ENCODE results near the gene MEAF6.

Gene MEAF6

GRCh38 chr1:37485902-37486679, 28.5 kb downstream of the MEAF6 start:
- DNase-seq (ENCODE audit: low read depth in 4 of 4, low spot score in 1 of 4): no peak

- DNase-seq (ENCODE audit: low read depth in 4 of 4, low spot score in 1 of 4): no peak
Measured at GRCh38 chr1:37484325-37485051, 30.1 kb downstream of the MEAF6 start.

GRCh38 chr1:37483785-37484184, 30.8 kb downstream of the MEAF6 start:
- DNase-seq (ENCODE audit: low read depth in 4 of 4, low spot score in 1 of 4): no peak

- no peak for DNase-seq (ENCODE audit: low read depth in 4 of 4, low spot score in 1 of 4)
Measured at GRCh38 chr1:37482796-37483744, 31.5 kb downstream of the MEAF6 start.

GRCh38 chr1:37482004-37482785, 32.4 kb downstream of the MEAF6 start:
- DNase-seq (ENCODE audit: low read depth in 4 of 4, low spot score in 1 of 4): no peak

GRCh38 chr1:37481289-37482003, 33.1 kb downstream of the MEAF6 start:
- no peak for DNase-seq (ENCODE audit: low read depth in 4 of 4, low spot score in 1 of 4)

- DNase-seq (ENCODE audit: low read depth in 4 of 4, low spot score in 1 of 4): no peak
Measured at GRCh38 chr1:37480581-37481288, 33.8 kb downstream of the MEAF6 start.

GRCh38 chr1:37480125-37480466, 34.5 kb downstream of the MEAF6 start:
- no peak for DNase-seq (ENCODE audit: low read depth in 4 of 4, low spot score in 1 of 4)

GRCh38 chr1:37479255-37480124, 35.1 kb downstream of the MEAF6 start:
- peak; percentile 66 to 93 (median 80) for DNase-seq (ENCODE audit: low read depth in 4 of 4, low spot score in 1 of 4)

- no peak for DNase-seq (ENCODE audit: low read depth in 4 of 4, low spot score in 1 of 4)
Measured at GRCh38 chr1:37478890-37479254, 35.7 kb downstream of the MEAF6 start.

GRCh38 chr1:37478451-37478881, 36.1 kb downstream of the MEAF6 start:
- DNase-seq (ENCODE audit: low read depth in 4 of 4, low spot score in 1 of 4): no peak

GRCh38 chr1:37477946-37478345, 36.6 kb downstream of the MEAF6 start:
- DNase-seq (ENCODE audit: low read depth in 4 of 4, low spot score in 1 of 4): no peak

- DNase-seq (ENCODE audit: low read depth in 4 of 4, low spot score in 1 of 4): peak in 3 of 4 experiments; percentile 66 to 84 (median 79)
Measured at GRCh38 chr1:37477198-37477931, 37.2 kb downstream of the MEAF6 start.

- no peak for DNase-seq (ENCODE audit: low read depth in 4 of 4, low spot score in 1 of 4)
Measured at GRCh38 chr1:37476460-37477197, 37.9 kb downstream of the MEAF6 start.

GRCh38 chr1:37476087-37476452, 38.5 kb downstream of the MEAF6 start:
- no peak for DNase-seq (ENCODE audit: low read depth in 4 of 4, low spot score in 1 of 4)

GRCh38 chr1:37475380-37476086, 39.0 kb downstream of the MEAF6 start:
- no peak for DNase-seq (ENCODE audit: low read depth in 4 of 4, low spot score in 1 of 4)

All from stimulated activated CD4-positive, alpha-beta T cell treated with anti-CD3 and anti-CD28 coated beads, Interleukin-1b, Interleukin-23, amount 100 ng/mL, for 24 hours (primary cell).